Transverse colon (tissue), 3 donors: ENCODE measurements around the gene ASB14.
"Not testable (repeated sequence)": the region's sequence is repeated elsewhere in the genome, so short reads cannot be mapped to it uniquely, and the experiment has no call there.

Experiments
- CTCF ChIP-seq, 5 experiments: fragments of 200-600 bp in 3 of 5; fragments of 450-650 bp in 2 of 5; sonication (generic) in 3 of 5; IDR thresholded peaks; 1 replicate in 2 of 5; 2 replicates in 3 of 5; pipeline ENCODE4 v1.5.1; 2016 to 2017; ENCODE audit warnings: antibody characterized with exemption in 5 of 5, inconsistent platforms in 3 of 5, mild to moderate bottlenecking in 2 of 5, moderate library complexity in 1 of 5
- EP300 ChIP-seq: sonication (generic); formaldehyde crosslinking; IDR thresholded peaks from one replicate; pipeline ENCODE4 v1.6.1; 2017; ENCODE audit warnings: antibody characterized with exemption, low read depth
- POLR2A ChIP-seq: fragments of 450-650 bp; IDR thresholded peaks from one replicate; pipeline ENCODE4 v1.6.1; 2016; ENCODE audit warnings: antibody characterized with exemption, mild to moderate bottlenecking, moderate library complexity

GRCh38 chr3:57326498-57326897 lies 34.0 kb upstream of the ASB14 start:
- not testable (repeated sequence) for TF ChIP-seq CTCF (IDR thresholded peaks at IDR 0.05); POLR2A; EP300
